Jurkat, Clone E6-1 (cell line): ENCODE measurements around the gene HIF3A.

Source experiments
- DNase-seq: peaks from one replicate; pipeline ENCODE4 v3.0.0-alpha.2; 2011; ENCODE audit warnings: low read depth, low spot score
- H3K4me3 ChIP-seq: 2 replicates; pipeline ENCODE4 v1.5.1; 2011; ENCODE audit warnings: mild to moderate bottlenecking, low read length, control low read depth, moderate library complexity

Gene HIF3A

GRCh38 chr19:46391296-46392251 lies 94.7 kb downstream of the HIF3A start:
- no peak overlapping the region for H3K4me3 ChIP-seq
- DNase-seq, result no peak

- no peak for DNase-seq
- H3K4me3 ChIP-seq, result no peak overlapping the region
Observed at GRCh38 chr19:46392252-46392801, 95.5 kb downstream of the HIF3A start.

GRCh38 chr19:46392837-46393236 lies 96.0 kb downstream of the HIF3A start:
- H3K4me3 ChIP-seq, result no peak overlapping the region
- DNase-seq, result no peak
